ENCODE measurements around the gene ADGRV1.
"Not testable (repeated sequence)": the region's sequence is repeated elsewhere in the genome, so short reads cannot be mapped to it uniquely, and the experiment has no call there.

Gene ADGRV1

DNA sequence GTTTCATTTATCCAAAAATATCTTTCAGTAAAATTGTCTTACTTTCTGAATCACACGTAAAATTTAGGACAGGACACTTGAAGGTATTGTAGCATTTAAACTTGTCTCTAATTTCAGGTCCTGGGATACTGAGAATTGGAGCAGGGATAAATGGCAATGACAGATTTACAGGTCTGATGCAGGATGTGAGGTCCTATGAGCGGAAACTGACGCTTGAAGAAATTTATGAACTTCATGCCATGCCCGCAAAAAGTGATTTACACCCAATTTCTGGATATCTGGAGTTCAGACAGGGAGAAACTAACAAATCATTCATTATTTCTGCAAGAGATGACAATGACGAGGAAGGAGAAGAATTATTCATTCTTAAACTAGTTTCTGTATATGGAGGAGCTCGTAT, 99.2 kb downstream of the ADGRV1 start:
- no peak for DNase-seq

DNA sequence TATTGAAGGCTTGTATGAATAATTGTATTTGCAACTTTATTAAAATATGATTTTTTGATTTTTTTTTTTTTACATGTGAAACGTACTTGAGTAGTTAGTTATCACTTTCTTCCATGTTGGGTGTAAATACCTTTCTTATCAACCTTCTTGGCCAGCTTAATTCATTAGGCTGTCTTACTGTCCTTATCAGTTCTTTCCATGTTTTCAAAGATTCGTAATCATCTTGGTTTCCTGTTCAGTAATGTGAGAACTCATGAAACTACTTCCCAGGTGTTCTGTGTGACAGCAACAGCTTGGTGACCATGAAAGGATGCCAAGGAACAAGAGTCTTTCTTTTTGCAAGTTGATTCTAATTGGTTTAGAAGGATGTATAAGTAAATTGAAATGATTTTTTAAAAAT, 100.0 kb downstream of the ADGRV1 start:
- DNase-seq = no peak

DNA sequence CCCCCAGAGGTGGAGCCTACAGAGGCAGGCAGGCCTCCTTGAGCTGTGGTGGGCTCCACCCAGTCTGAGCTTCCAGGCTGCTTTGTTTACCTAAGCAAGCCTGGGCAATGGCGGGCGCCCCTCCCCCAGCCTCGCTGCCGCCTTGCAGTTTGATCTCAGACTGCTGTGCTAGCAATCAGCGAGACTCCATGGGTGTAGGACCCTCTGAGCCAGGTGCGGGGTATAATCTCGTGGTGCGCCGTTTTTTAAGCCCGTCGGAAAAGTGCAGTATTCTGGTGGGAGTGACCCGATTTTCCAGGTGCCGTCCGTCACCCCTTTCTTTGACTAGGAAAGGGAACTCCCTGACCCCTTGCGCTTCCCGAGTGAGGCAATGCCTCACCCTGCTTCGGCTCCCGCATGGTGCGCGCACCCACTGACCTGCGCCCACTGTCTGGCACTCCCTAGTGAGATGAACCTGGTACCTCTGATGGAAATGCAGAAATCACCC, 109.5 kb downstream of the ADGRV1 start:
- not testable (repeated sequence) for DNase-seq

DNA sequence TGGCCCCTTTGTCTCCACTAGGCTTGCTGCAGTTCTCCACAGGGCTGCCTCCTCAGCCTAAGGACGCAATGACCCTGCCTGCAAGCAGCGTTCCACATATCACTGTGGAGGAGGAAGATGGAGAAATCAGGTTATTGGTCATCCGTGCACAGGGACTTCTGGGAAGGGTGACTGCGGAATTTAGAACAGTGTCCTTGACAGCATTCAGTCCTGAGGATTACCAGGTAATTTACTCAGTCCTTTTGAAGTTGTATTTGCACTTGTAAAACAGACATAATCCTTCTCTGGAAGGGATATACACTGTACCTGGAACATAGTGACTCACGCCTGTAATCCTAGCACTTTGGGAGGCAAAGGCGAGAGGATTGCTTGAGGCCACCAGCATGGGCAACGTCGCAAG, 116.6 kb downstream of the ADGRV1 start:
- no peak for DNase-seq

DNA sequence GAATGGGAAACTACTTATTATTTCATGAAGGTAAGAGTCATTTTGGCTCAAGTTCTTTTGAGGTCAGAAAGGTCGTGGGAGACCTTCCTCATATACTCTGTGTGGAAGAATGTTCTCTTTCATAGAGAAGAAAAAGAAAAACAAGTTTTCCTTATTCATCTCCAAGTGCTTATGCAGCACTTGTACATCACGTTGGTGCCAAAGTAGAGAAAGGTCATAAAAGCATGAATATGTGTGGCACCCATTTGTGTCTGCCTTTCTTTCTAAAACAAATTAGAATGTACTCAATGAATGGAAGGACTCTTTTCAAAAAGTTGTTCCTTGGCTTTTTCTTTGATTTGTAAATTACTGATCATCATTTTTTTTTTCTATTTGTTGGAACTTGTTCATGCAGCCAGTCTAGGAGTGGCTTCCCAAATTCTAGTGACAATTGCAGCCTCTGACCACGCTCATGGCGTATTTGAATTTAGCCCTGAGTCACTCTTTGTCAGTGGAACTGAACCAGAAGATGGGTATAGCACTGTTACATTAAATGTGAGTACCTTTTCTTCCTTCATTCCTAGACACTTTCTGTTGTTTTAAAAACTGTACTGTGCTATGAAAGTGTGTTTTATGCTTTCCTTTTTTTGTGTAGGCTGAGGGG, 122.4 kb downstream of the ADGRV1 start:
- DNase-seq = no peak

DNA sequence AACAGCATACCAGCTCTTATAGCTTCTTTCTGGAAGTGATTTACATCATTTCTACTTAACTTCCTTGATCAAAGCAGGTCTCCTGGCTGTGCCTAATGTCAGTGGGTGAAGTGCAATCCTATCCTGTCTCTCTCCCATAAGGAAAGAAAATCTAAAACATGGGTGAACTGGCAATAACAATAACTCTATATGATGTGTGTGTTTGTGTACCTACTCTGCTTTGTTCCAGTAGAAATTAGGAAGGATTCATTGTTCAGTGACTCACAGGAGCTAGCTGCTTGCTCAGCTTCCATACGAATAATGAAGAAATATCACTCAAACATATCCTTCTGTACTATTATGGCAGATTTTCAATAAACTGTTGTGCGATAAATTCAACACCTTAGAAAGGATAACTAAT, 123.7 kb downstream of the ADGRV1 start:
- no peak for DNase-seq

DNA sequence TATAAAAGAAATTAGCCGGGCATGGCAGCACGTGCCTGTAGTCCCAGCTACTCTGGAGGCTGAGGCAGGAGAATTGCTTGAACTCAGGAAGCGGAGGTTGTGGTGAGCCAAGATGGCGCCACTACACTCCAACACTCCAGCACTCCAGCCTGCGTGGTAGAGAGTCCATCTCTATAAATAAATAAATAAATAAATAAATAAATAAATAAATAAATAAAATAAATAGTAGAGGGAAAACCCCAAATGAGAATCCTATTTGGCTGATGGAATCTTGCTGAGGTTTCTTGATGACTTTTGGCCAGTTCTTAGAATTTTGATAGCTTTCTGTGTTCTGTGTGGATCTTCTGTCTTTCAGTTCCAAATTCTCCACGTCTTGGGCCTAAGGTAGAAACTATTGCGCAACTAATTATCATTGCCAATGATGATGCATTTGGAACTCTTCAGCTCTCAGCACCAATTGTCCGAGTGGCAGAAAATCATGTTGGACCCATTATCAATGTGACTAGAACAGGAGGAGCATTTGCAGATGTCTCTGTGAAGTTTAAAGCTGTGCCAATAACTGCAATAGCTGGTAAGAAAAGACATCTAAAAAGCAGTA, 126.9 kb downstream of the ADGRV1 start:
- DNase-seq = no peak

DNA sequence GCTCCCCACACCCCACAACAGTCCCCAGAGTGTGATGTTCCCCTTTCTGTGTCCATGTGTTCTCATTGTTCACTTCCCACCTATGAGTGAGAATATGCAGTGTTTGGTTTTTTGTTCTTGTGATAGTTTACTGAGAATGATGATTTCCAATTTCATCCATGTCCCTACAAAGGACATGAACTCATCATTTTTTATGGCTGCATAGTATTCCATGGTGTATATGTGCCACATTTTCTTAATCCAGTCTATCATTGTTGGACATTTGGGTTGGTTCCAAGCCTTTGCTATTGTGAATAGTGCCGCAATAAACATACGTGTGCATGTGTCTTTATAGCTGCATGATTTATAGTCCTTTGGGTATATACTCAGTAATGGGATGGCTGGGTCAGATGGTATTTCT, 127.8 kb downstream of the ADGRV1 start:
- DNase-seq = not testable (repeated sequence)

DNA sequence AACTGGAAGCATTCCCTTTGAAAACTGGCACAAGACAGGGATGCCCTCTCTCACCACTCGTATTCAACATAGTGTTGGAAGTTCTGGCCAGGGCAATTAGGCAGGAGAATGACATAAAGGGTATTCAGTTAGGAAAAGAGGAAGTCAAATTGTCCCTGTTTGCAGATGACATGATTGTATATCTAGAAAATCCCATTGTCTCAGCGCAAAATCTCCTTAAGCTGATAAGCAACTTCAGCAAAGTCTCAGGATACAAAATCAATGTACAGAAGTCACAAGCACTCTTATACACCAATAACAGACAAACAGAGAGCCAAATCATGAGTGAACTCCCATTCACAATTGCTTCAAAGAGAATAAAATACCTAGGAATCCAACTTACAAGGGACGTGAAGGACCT, 128.9 kb downstream of the ADGRV1 start:
- DNase-seq = not testable (repeated sequence)

DNA sequence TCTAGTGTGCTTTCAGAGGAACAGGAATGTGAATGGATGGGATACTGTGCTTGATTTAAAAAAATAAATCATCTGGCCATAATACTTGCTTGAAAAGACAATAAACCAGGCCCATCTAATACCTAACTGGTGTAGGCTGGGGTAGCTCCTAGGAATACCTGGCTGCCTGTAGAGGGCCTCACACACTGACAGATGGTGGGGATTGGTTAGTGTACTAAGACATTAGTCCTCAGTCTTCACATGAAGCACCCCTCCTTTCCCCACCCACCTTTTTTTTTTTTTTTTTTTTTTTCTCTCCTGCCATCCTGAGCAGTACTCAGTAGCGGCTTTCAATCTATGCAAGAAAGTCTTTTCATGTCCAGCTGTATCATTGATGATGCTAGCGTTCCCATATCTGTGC, 130.5 kb downstream of the ADGRV1 start:
- DNase-seq = no peak

DNA sequence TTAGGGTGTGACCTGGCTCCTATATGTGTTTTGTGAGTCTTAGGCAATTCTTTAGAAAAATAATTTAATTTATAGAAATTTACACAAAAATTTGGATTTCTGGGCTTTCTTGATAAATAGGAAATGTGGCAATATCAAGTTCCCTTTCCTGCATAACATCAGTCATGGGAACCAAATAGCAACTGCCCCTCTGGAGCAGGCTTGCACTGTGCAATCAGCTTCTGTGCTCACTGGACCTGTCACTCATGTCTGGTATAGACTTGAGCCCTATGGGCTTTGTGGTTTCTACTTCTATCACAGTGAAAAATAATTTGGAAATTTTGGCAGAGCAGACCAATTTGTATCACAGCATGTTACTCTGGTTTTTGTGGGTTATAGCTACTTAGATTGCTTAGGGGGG, 131.7 kb downstream of the ADGRV1 start:
- no peak for DNase-seq

DNA sequence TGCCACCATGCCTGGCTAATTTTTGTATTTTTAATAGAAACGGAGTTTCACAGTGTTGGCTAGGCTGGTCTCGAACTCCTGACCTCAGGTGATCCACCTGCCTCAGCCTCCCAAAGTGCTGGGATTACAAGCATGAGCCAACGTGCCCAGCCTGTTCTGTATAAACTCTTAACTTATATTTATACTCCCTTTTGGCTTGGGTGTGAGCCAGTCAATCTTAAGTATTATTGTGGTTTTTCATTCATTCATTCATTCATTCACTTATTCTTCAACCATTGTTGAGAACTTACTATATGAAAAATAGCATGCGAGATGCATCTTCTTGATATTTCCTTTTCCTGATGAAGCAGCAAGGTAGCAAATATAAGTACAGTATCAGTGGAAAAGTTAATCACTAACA, 132.9 kb downstream of the ADGRV1 start:
- no peak for DNase-seq

DNA sequence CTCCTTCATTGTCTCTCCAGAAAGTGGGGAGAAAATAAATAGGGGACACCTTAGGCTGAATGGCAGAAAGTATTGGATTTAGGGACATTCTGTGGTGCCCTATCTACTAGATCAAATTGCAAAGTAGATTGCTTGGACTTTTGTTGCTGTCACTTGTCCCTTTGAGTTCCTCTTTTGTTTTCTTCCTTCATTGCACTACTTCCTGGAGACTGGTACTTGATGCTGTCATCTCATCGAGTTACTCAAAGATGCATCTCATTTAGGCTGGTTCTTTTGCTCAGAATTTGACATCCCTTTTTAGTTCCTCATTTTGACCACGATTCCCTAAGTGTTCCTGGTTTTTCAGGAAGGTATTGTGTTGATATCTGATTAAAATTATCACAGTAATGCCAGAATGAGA, 137.6 kb downstream of the ADGRV1 start:
- DNase-seq = no peak

DNA sequence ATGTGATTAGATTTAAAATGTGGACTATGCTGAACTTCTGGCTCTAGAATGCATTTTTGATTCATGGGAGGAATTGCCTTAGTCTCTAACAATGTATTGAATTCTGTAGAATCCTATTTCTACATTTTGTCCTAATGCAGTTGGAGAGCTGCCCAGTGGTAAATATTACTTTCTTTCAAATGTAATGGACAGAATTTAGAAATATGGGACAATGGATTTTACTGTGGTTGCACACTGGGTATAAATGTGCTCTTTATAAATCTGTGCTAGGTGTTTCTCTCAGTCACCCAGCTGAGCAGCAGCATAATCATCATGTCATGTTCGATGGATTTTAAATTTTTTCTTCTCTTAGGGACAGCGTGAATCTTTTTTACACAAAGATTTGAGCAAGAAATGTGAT, 141.7 kb downstream of the ADGRV1 start:
- DNase-seq = no peak

DNA sequence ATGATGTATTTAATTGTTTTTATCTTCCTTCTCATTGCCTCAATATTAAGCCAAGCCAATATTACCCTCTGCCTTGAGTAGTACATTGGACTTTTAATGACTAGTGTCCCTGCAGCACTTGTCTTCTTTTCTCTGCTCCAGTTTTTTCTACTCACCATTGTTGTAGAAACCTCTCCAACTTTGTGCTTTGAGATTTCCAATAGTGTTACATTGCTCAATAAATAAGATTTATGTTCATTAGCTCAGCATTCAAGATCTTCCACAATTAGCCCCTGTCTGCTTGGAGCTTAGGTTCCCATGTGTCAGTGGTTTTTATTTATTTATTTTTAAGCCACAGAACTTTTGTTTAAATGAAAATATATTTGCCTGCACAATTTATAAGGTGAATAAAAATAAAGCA, 145.3 kb downstream of the ADGRV1 start:
- no peak for DNase-seq

DNA sequence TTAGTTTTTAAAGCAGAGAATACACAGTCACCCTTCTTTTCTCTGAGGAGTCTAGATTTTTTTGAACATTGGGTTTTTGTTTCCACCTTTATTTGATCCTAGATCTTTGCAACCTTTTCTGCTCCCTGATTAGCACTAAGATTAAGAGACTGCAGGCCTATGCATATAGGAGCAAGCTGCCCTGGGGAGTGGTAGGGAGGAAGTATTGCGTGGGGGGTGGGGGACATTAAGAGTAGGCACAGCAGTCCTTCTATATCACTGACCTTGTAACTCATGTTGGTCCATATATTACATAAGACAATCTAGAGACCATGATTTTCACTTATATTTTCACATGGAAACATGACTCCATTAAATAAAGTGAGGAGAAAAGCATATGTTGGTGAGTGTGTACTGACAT, 149.1 kb downstream of the ADGRV1 start:
- DNase-seq = no peak

DNA sequence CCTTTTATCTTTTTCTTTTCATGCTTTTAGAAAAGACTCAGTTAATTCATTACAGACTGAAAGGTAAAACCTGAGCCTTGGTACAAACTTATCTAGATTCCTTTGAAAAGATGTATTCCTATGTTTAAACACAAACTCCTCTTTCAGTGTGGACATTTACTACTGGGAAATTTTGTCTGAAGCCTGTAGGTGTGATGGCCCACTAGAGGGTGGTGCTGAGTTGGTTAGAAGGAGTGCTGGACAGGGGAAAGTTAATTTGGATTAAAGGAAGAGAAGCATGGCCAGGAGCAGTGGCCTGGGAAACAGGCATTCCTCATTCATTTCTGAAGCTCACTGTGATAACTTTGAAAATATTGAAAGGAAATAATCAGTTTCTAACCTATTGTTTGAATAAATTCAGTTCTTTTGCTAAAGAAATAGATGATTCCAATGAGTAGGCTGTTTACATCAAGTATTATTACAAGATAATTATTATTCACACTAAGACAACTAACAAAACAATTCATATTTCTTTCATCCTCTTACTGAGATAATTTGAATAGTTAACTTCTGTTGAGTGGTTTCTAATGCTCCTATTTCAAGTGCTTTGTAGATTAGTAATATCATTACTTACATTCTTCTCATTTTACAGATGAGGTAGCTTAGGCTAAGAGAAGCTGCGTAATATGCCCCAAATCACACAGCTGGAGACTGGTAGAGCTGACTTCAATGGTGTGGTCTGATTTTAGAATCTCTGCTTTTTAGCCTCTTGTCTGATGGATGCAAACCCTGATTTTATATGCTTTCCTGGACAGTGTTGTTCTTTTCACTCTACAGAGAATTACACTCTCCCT, 150.9 kb downstream of the ADGRV1 start:
- DNase-seq = peak in 1 of 2 experiments; percentile 52

DNA sequence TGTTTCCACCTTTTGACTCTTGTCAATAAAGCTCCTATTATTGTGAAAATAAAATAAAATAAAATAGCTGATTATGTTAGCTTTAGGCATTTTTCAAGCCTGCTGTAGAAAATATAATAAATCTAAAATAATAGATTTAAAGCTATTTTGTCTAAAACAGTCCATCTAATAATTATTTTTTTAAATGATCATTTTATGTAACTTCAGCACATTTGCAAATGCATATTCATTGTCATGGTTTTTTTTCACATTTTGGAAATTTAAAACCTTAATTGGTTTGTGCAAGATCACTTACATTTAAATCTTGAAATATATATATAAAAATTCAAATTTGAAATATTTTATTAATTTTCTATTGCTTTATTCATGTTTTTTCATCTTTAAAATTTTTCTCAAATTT, 159.8 kb downstream of the ADGRV1 start:
- DNase-seq = no peak

DNA sequence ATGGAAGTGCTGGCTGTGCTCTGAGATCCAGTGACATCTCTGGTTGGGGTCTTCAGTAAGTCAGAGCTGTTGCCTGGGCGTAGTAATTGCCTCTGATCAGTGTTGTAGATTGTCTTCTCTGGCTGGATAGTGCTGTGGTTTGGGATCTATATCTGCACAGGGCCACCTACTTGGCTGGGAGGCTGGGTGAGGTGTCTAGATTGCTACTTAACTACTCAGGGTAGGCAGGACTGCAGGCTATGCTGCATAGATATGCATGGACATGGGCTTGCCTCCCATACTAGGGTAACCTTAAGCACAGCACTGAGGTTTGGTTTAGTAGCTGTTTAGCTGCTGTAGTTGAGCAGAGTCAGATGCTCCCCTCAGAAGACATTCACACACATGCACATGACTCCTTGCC, 181.0 kb downstream of the ADGRV1 start:
- DNase-seq = no peak

DNA sequence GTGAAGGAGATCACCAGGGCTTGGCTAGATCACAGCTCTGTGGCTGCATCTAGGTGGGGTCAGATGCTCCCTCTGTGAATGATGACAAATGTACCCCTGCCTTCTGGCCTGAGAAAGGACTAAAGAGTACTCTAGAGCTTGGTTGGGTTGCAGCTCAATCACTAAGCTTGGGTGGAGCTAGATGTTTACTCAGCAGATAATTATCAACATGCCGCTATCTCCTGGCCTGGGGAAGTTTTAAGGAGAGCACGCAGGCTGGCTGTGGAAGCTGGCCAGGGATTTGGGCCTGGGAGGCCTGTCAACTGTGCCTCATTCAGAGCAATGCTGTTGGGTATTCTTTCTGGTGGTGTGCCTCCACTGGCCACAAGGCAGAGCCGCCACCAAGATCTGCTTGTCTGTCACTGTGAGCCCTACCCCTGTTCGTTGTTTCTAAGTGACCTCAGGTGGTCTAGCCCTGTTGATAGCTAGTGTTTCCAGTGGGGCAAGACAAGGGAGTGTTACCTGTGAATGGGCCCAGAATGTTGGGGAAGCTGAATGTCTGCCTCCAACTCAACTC, 181.7 kb downstream of the ADGRV1 start:
- no peak for DNase-seq

DNA sequence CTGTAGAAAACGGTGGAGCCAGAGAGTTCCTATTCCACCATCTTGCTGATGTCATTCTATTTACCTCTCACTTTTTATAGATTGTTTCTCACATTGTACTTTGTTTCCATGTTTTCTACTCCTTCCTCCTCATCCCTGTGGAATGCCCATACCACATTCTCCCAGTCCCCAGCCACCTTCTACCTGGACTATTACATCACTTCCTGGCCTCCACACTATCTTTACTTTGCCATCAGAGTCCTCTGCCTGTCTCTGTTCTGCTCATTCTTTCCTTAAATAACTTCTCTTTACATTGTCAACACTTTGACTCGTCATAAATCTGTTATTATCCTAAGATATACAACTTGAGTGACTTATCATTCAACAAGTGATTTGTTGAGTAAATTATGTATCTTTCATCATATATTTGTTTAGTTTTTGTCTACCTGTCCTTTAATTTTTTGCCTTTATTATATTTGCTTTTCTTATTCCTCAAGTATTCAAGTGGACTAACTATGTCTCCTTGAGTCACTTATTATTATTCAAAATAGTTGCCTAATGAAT, 182.5 kb downstream of the ADGRV1 start:
- no peak for DNase-seq

DNA sequence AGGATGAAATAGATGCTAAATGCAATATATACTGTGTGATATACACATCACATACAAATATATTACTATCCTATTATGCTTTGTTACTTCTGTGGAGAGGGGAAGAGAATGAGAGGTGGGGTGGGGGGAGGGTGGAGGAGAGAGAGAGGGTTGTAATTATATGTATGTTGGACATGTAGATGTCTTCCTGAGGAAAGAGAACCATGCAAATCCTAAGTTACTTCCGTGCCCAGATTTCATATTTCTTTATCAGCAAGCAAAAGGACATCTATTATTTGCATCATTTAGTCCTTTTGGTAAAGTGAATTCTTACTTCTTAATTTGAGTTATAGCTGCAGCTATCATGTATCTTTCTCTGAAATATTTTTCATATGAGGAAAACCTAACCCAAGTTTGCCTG, 187.5 kb downstream of the ADGRV1 start:
- no peak for DNase-seq

DNA sequence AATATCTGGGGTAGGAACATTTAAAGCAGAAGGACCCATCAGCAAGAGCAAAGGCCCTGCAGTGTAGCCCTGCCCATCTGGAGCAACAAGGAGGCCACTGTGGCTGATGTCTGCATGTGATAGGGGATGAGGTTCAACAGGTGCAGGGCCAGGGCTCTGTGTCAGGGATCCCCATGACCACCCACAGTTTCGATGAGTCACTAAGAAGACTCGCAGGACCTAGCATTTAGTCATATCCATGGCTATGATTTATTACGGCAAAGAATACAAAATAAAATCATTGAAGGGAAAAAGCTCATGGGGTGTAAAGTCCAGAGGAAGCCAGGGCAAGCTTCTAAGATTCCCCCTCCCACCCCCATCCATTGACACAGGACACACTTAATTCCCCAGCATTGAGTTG, 188.6 kb downstream of the ADGRV1 start:
- no peak for DNase-seq

DNA sequence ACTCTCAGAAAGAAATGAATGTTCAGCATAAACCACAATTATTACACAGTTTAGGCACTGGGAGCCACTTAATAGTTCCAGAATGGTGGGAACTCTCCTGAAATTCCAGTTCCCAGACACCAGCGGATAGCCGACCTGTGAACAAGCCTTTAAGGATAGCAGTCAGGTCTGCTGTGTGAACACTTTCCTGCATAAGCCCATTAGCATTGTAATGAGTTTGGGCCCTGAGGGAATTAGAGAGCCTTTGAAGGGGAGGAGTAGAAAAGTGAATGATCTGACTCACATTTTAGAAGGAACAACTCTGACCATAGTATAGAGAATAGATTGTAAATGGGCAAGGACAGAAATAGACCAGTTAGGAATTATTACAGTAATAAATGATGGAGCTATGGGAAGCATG, 189.1 kb downstream of the ADGRV1 start:
- DNase-seq = peak in 1 of 2 experiments; percentile 15
